HCT116 (cell line): ENCODE results near the gene NFIA. TPM values are rescaled to one million over a fixed set of nuclear protein-coding genes. Genes with fewer than 3 reads are reported as not detected.

Source experiments
- ATAC-seq: fragments of 200-7000 bp; cut with Tn5 transposase; 2 replicates; pipeline ENCODE4 v1.9.1; 2020; ENCODE audit warnings: mild to moderate bottlenecking, moderate library complexity
- BruUV-seq: library from RNA; stranded (reverse); fragments of 400-500 nt; replicated peaks from 2 replicates; lab custom pipeline; 2021; lab: Mats Ljungman, UMichigan
- CTCF ChIA-PET: fragments of 300-600 bp; sonication (Branson Sonifier 250); formaldehyde crosslinking; loops from one replicate; lab custom pipeline; 2021; ENCODE audit warnings: antibody characterized with exemption; lab: Charles Lee
- POLR2A ChIA-PET: fragments of 300-600, 350-600 bp; sonication (Branson Sonifier 250); formaldehyde crosslinking; loops from one replicate; lab custom pipeline; 2021; ENCODE audit warnings: antibody characterized with exemption; lab: Charles Lee
- RAD21 ChIA-PET, 2 experiments: fragments of 300-600 bp; sonication (Branson Sonifier 250); formaldehyde crosslinking; loops; one replicate each; lab custom pipeline; 2023; ENCODE audit warnings: low total read pairs in 2 of 2; ENCODE audit not compliant: uncharacterized antibody in 2 of 2, unreplicated experiment in 2 of 2, low non-redundant PET in 1 of 2; lab: Charles Lee
- DNase-seq: peaks from one replicate; pipeline ENCODE4 v3.0.0-alpha.2; 2010; ENCODE audit warnings: low read depth, low spot score
- H2AFZ ChIP-seq: fragments of 200-600 bp; shearing (Covaris generic), sonication (generic); 2 replicates; pipeline ENCODE4 v1.6.1; 2017; ENCODE audit warnings: low read depth, mixed run types, mixed read lengths, antibody characterized with exemption, low read length; ENCODE audit not compliant: poor library complexity, severe bottlenecking
- H3K27ac ChIP-seq: 2 replicates; pipeline ENCODE4 v1.5.1; 2012; ENCODE audit warnings: low read depth, low read length
- H3K27me3 ChIP-seq: fragments of 200-600 bp; sonication (generic); 2 replicates; pipeline ENCODE4 v1.6.1; 2016; ENCODE audit warnings: mixed run types, low read length, mixed read lengths; ENCODE audit not compliant: insufficient read depth
- H3K36me3 ChIP-seq, 2 experiments: fragments of 200-500 bp in 1 of 2; fragments of 200-600 bp in 1 of 2; sonication (Bioruptor generic) in 1 of 2; sonication (generic) in 1 of 2; 2 replicates each; pipeline versions ENCODE4 v1.5.1 to v1.6.1; 2014 to 2016; ENCODE audit warnings: low read length in 2 of 2, inconsistent platforms in 1 of 2, mixed read lengths in 1 of 2, mixed run types in 1 of 2; ENCODE audit not compliant: insufficient read depth in 2 of 2, control insufficient read depth in 1 of 2
- H3K4me1 ChIP-seq, 2 experiments: fragments of 200-600 bp in 1 of 2; sonication (generic) in 1 of 2; 2 replicates each; pipeline versions ENCODE4 v1.5.1 to v1.6.1; 2012 to 2017; ENCODE audit warnings: low read length in 2 of 2, inconsistent platforms in 1 of 2, mild to moderate bottlenecking in 1 of 2, mixed read lengths in 1 of 2, mixed run types in 1 of 2, moderate library complexity in 1 of 2; ENCODE audit not compliant: insufficient read depth in 2 of 2, control insufficient read depth in 1 of 2
- H3K4me2 ChIP-seq: fragments of 200-600 bp; sonication (generic); 2 replicates; pipeline ENCODE4 v1.6.1; 2017; ENCODE audit warnings: mixed run types, low read length, mixed read lengths
- H3K4me3 ChIP-seq, 2 experiments: fragments of 200-600 bp in 1 of 2; sonication (generic) in 1 of 2; replicated peaks in 1 of 2; 2 replicates each; pipeline ENCODE4 v1.5.1; 2011 to 2016; ENCODE audit warnings: low read length in 2 of 2, control low read depth in 1 of 2, low read depth in 1 of 2, mild to moderate bottlenecking in 1 of 2, mixed read lengths in 1 of 2, mixed run types in 1 of 2
- H3K79me2 ChIP-seq: fragments of 200-600 bp; sonication (generic); 2 replicates; pipeline ENCODE4 v1.6.1; 2017; ENCODE audit warnings: mild to moderate bottlenecking, mixed run types, low read length, moderate library complexity, mixed read lengths; ENCODE audit not compliant: insufficient read depth
- H3K9ac ChIP-seq: fragments of 200-600 bp; sonication (generic); 2 replicates; pipeline ENCODE4 v1.6.1; 2016; ENCODE audit warnings: low read length, mixed read lengths
- H3K9me2 ChIP-seq: fragments of 200-600 bp; sonication (generic), shearing (Covaris generic); 2 replicates; pipeline ENCODE4 v1.6.1; 2017; ENCODE audit warnings: mixed run types, mild to moderate bottlenecking, moderate library complexity; ENCODE audit not compliant: insufficient read depth
- H3K9me3 ChIP-seq, 2 experiments: fragments of 200-500 bp in 1 of 2; fragments of 200-600 bp in 1 of 2; sonication (Bioruptor generic) in 1 of 2; sonication (generic) in 1 of 2; 2 replicates each; pipeline ENCODE4 v1.6.1; 2014 to 2017; ENCODE audit warnings: low read length in 2 of 2, mixed read lengths in 2 of 2, inconsistent platforms in 1 of 2, low read depth in 1 of 2, mild to moderate bottlenecking in 1 of 2, mixed run types in 1 of 2, moderate library complexity in 1 of 2; ENCODE audit not compliant: control insufficient read depth in 1 of 2, insufficient read depth in 1 of 2
- H4K20me1 ChIP-seq: fragments of 200-600 bp; sonication (generic), shearing (Covaris generic); 2 replicates; pipeline ENCODE4 v1.6.1; 2017; ENCODE audit warnings: mixed run types, mild to moderate bottlenecking, moderate library complexity; ENCODE audit not compliant: insufficient read depth
- ATF3 ChIP-seq: IDR thresholded peaks from 2 replicates; pipeline ENCODE4 v1.6.1; 2012
- CBX3 ChIP-seq: IDR thresholded peaks from 2 replicates; pipeline ENCODE4 v1.6.1; 2012; ENCODE audit warnings: low read depth
- CEBPB ChIP-seq: IDR thresholded peaks from 2 replicates; pipeline ENCODE4 v1.6.1; 2012; ENCODE audit warnings: low read depth
- ELF1 ChIP-seq: IDR thresholded peaks from 2 replicates; pipeline ENCODE4 v1.6.1; 2012; ENCODE audit warnings: low read depth, borderline replicate concordance
- EZH2 ChIP-seq: fragments of 200-600 bp; sonication (generic); IDR thresholded peaks from 2 replicates; pipeline ENCODE4 v1.6.1; 2017; ENCODE audit warnings: antibody characterized with exemption, mixed run types
- EZH2phosphoT487 ChIP-seq: fragments of 200-600 bp; IDR thresholded peaks from 2 replicates; pipeline ENCODE4 v1.6.1; 2018; ENCODE audit warnings: antibody characterized with exemption, borderline replicate concordance
- FOSL1 ChIP-seq: IDR thresholded peaks from 2 replicates; pipeline ENCODE4 v1.6.1; 2012; ENCODE audit warnings: low read depth
- JUND ChIP-seq: IDR thresholded peaks from 2 replicates; pipeline ENCODE4 v1.6.1; 2012
- MAX ChIP-seq: IDR thresholded peaks from 2 replicates; pipeline ENCODE4 v1.6.1; 2012
- POLR2A ChIP-seq: IDR thresholded peaks from 2 replicates; pipeline ENCODE4 v1.7.0; 2011; ENCODE audit warnings: borderline replicate concordance; ENCODE audit not compliant: insufficient read depth, insufficient read length; ENCODE audit errors: extremely low read depth
- POLR2AphosphoS5 ChIP-seq: IDR thresholded peaks from 2 replicates; pipeline ENCODE4 v1.6.1; 2011; ENCODE audit warnings: mild to moderate bottlenecking, low read depth, low read length, moderate library complexity
- RAD21 ChIP-seq: IDR thresholded peaks from 2 replicates; pipeline ENCODE4 v1.6.1; 2012; ENCODE audit warnings: low read depth, mild to moderate bottlenecking
- REST ChIP-seq: IDR thresholded peaks from 2 replicates; pipeline ENCODE4 v1.6.1; 2012; ENCODE audit warnings: low read depth
- SIN3A ChIP-seq: IDR thresholded peaks from 2 replicates; pipeline ENCODE4 v1.6.1; 2012; ENCODE audit warnings: low read depth
- SP1 ChIP-seq: IDR thresholded peaks from 2 replicates; pipeline ENCODE4 v1.6.1; 2012; ENCODE audit warnings: low read depth
- SRF ChIP-seq: IDR thresholded peaks from 2 replicates; pipeline ENCODE4 v1.6.1; 2012; ENCODE audit warnings: low read depth
- YY1 ChIP-seq: IDR thresholded peaks from 2 replicates; pipeline ENCODE4 v1.6.1; 2011; ENCODE audit warnings: low read length, low read depth, moderate library complexity, mild to moderate bottlenecking; ENCODE audit not compliant: insufficient replicate concordance; ENCODE audit errors: extremely low read depth
- ZFX ChIP-seq: fragments of 450-650 bp; IDR thresholded peaks from 2 replicates; pipeline ENCODE4 v1.6.1; 2017
- ZNF274 ChIP-seq: fragments of 200-500 bp; sonication (Bioruptor generic); IDR thresholded peaks from 2 replicates; pipeline ENCODE4 v1.6.1; 2014; ENCODE audit warnings: mild to moderate bottlenecking, low read depth, low read length, inconsistent platforms
- intact Hi-C: fragments of 100-400 bp; cut with micrococcal nuclease; formaldehyde crosslinking; loops from 2 replicates; pipeline ENCODE4 v1.10.0; 2022
- total RNA-seq: library from RNA; stranded (reverse); gene quantifications from one replicate; pipeline ENCODE4 v1.2.1, GENCODE V29; 2021; ENCODE audit not compliant: unreplicated experiment
- TF ChIP-seq, protein P1 (sequence below), 3 experiments: fragments of 200-600 bp in 1 of 3; sonication (generic) in 1 of 3; IDR thresholded peaks in 2 of 3; conservative IDR thresholded peaks in 1 of 3; 2 replicates each; pipeline ENCODE4 v1.5.1; 2012 to 2017; ENCODE audit warnings: low read depth in 2 of 3, low read length in 2 of 3, antibody characterized with exemption in 1 of 3, borderline replicate concordance in 1 of 3, control low read depth in 1 of 3, mild to moderate bottlenecking in 1 of 3, mixed read lengths in 1 of 3, mixed run types in 1 of 3, moderate library complexity in 1 of 3; ENCODE audit not compliant: insufficient read depth in 1 of 3

NFIA gene
- total RNA-seq, 1 experiment from 2014 or later = 17.2 TPM

DNA sequence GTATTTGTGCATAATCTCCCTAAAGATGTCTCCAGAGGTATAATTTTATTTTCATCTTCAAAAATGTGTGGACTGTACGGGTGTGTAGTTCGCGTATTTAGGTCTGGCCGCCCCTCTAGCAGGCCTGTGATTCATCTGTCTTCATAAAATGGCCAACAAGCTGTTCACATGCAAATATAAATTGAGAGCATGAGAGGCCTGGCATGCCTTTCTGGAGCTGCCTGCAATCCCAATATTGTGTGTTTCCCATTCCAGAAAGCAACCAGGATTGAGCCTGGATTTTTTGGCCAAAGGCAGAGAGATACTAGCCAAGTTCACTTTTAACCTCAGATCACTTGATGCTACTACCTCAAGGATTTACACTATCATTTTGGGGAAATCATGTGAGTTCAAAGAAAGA is 197.2 kb downstream of the NFIA start:
- POLR2A ChIA-PET = no interaction called here
- H3K9ac ChIP-seq = no peak overlapping the region
- no peaks in the 10 kb centered on the region for H3K9me3 ChIP-seq
- DNase-seq (no peak), ATAC-seq (no peak)
- H3K79me2 ChIP-seq = no peaks in the 10 kb centered on the region
- TF ChIP-seq MAX (no peak), SIN3A (no peak), REST (no peak), POLR2AphosphoS5 (no peak), ZFX (no peak), CEBPB (no peak), YY1 (no peak), ATF3 (no peak), FOSL1 (no peak), JUND (no peak), ZNF274 (no peak), CBX3 (no peak), ELF1 (no peak), SRF (no peak), SP1 (no peak), POLR2A (no peak), RAD21 (no peak), EZH2phosphoT487 (no peak), EZH2 (no peak)
- TF ChIP-seq, protein P1, sequence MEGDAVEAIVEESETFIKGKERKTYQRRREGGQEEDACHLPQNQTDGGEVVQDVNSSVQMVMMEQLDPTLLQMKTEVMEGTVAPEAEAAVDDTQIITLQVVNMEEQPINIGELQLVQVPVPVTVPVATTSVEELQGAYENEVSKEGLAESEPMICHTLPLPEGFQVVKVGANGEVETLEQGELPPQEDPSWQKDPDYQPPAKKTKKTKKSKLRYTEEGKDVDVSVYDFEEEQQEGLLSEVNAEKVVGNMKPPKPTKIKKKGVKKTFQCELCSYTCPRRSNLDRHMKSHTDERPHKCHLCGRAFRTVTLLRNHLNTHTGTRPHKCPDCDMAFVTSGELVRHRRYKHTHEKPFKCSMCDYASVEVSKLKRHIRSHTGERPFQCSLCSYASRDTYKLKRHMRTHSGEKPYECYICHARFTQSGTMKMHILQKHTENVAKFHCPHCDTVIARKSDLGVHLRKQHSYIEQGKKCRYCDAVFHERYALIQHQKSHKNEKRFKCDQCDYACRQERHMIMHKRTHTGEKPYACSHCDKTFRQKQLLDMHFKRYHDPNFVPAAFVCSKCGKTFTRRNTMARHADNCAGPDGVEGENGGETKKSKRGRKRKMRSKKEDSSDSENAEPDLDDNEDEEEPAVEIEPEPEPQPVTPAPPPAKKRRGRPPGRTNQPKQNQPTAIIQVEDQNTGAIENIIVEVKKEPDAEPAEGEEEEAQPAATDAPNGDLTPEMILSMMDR (IDR thresholded peaks at IDR 0.05 in 2 of 3, conservative IDR thresholded peaks at IDR 0.05 in 1 of 3; ENCODE audit: borderline replicate concordance in 1 of 3, insufficient read depth in 1 of 3, low read depth in 2 of 3, low read length in 2 of 3) = no peak
- no peaks in the 10 kb centered on the region for H3K27me3 ChIP-seq
- intact Hi-C loops = no loop called here
- H3K4me1 ChIP-seq = no peaks in the 10 kb centered on the region
- H3K4me3 ChIP-seq = no peak overlapping the region
- no TSS peak for BruUV-seq
- H4K20me1 ChIP-seq = no peaks in the 10 kb centered on the region; the same call in 1 of the 2 replicates
- H2AFZ ChIP-seq = no peak overlapping the region
- H3K27ac ChIP-seq = no peak overlapping the region
- RAD21 ChIA-PET = no interaction called here
- H3K9me2 ChIP-seq = no peaks in the 10 kb centered on the region
- H3K4me2 ChIP-seq = no peak overlapping the region
- CTCF ChIA-PET = no interaction called here
- no peaks in the 10 kb centered on the region for H3K36me3 ChIP-seq
